GM19467 (cell line): Measurements from ENCODE around the gene SHD.
"Not testable (repeated sequence)": the region's sequence is repeated elsewhere in the genome, so short reads cannot be mapped to it uniquely, and the experiment has no call there.

Experiments used
- ATAC-seq: cut with Tn5 transposase; IDR thresholded peaks from one replicate; pipeline ENCODE4 v1.9.1; 2021; ENCODE audit warnings: mild to moderate bottlenecking, moderate library complexity; ENCODE audit not compliant: unreplicated experiment

The SHD gene

GRCh38 chr19:4326215-4326836 is 47.3 kb downstream of the SHD start:
- no peak for ATAC-seq

GRCh38 chr19:4326837-4327251 is 47.8 kb downstream of the SHD start:
- no peak for ATAC-seq

GRCh38 chr19:4327252-4327876 is 48.3 kb downstream of the SHD start:
- no peak for ATAC-seq

- ATAC-seq: no peak
Observed at GRCh38 chr19:4327877-4328242, 48.8 kb downstream of the SHD start.

- ATAC-seq: peak; percentile 66
Observed at GRCh38 chr19:4328243-4328990, 49.4 kb downstream of the SHD start.

GRCh38 chr19:4328991-4329681 is 50.1 kb downstream of the SHD start:
- ATAC-seq: not testable (repeated sequence)

GRCh38 chr19:4329858-4330257 is 50.8 kb downstream of the SHD start:
- ATAC-seq: no peak

- no peak for ATAC-seq
Observed at GRCh38 chr19:4334929-4335570, 56.0 kb downstream of the SHD start.

- no peak for ATAC-seq
Observed at GRCh38 chr19:4337906-4338440, 58.9 kb downstream of the SHD start.

- ATAC-seq: no peak
Observed at GRCh38 chr19:4338441-4339355, 59.6 kb downstream of the SHD start, which contains the start of gene STAP2. STAP2 (minus strand) TSS chr19:4338827; CDS start chr19:4338753, 74 bp downstream.
